OCI-LY1 (cell line): ENCODE measurements around the gene ULK3.
"Not testable (repeated sequence)": the region's sequence is repeated elsewhere in the genome, so short reads cannot be mapped to it uniquely, and the experiment has no call there.

ENCODE experiments used
- EZH2 ChIP-seq: fragments of 200-600 bp; sonication (generic), shearing (Covaris generic); IDR thresholded peaks from 2 replicates; pipeline ENCODE4 v1.8.0; 2017; ENCODE audit warnings: borderline replicate concordance, mixed run types, mild to moderate bottlenecking, antibody characterized with exemption, low read length, moderate library complexity, mixed read lengths
- TF ChIP-seq, protein P1 (sequence below): fragments of 200-600 bp; sonication (generic), shearing (Covaris generic); IDR thresholded peaks from 2 replicates; pipeline ENCODE4 v1.5.1; 2017; ENCODE audit warnings: mild to moderate bottlenecking, antibody characterized with exemption, low read length, moderate library complexity, mixed read lengths

DNA sequence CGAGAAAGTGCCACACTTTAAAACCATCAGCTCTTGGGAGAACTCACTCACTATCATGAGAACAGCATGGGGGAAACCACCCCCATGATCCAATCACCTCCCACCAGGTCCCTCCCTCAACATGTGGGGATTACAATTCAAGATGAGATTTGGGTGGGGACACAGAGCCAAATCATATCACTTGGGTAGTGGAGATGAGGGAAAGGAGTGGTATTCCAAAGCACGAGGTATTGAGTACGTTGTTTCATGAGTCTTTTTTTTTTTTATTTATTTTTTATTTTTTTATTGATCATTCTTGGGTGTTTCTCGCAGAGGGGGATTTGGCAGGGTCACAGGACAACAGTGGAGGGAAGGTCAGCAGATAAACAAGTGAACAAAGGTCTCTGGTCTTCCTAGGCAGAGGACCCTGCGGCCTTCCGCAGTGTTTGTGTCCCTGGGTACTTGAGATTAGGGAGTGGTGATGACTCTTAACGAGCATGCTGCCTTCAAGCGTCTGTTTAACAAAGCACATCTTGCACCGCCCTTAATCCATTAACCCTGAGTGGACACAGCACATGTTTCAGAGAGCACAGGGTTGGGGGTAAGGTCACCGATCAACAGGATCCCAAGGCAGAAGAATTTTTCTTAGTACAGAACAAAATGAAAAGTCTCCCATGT, 44.7 kb upstream of the ULK3 start:
- not testable (repeated sequence) for TF ChIP-seq EZH2
- TF ChIP-seq, protein P1, sequence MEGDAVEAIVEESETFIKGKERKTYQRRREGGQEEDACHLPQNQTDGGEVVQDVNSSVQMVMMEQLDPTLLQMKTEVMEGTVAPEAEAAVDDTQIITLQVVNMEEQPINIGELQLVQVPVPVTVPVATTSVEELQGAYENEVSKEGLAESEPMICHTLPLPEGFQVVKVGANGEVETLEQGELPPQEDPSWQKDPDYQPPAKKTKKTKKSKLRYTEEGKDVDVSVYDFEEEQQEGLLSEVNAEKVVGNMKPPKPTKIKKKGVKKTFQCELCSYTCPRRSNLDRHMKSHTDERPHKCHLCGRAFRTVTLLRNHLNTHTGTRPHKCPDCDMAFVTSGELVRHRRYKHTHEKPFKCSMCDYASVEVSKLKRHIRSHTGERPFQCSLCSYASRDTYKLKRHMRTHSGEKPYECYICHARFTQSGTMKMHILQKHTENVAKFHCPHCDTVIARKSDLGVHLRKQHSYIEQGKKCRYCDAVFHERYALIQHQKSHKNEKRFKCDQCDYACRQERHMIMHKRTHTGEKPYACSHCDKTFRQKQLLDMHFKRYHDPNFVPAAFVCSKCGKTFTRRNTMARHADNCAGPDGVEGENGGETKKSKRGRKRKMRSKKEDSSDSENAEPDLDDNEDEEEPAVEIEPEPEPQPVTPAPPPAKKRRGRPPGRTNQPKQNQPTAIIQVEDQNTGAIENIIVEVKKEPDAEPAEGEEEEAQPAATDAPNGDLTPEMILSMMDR, result not testable (repeated sequence)
